Upper lobe of left lung (tissue), 6 donors: ENCODE results near the gene DNAAF3. TPM values are rescaled to one million over a fixed set of nuclear protein-coding genes. Genes with fewer than 3 reads are reported as not detected.
A peak's percentile ranks its signal among the peaks of the same experiment; 100 is the strongest.

Source experiments
- ATAC-seq, 2 donors: fragments of 200-7000 bp; cut with Tn5 transposase; one replicate each; pipeline ENCODE4 v1.9.1; 2022; ENCODE audit warnings: mild to moderate bottlenecking in 2 of 2, moderate library complexity in 2 of 2; ENCODE audit not compliant: low FRiP score in 2 of 2
- DNase-seq, 2 donors: peaks; one replicate each; pipeline ENCODE4 v3.0.0-alpha.2; 2019 to 2020
- H3K27ac ChIP-seq, 4 donors: fragments of 200-600 bp; sonication (generic); one replicate each; pipeline ENCODE4 v1.5.1; 2016 to 2019
- H3K27me3 ChIP-seq, 4 donors: fragments of 200-600 bp; sonication (generic); one replicate each; pipeline ENCODE4 v1.5.1; 2017 to 2019
- H3K36me3 ChIP-seq, 4 donors: fragments of 200-600 bp; sonication (generic); one replicate each; pipeline ENCODE4 v1.5.1; 2016 to 2019
- H3K4me1 ChIP-seq, 4 donors: fragments of 200-600 bp; sonication (generic); one replicate each; pipeline ENCODE4 v1.5.1; 2018 to 2019
- H3K4me3 ChIP-seq, 4 donors: fragments of 200-600 bp; sonication (generic); one replicate each; pipeline ENCODE4 v1.5.1; 2017 to 2019; ENCODE audit warnings: mild to moderate bottlenecking in 2 of 4, moderate library complexity in 1 of 4
- H3K9me3 ChIP-seq, 4 donors: fragments of 200-600 bp; sonication (generic); one replicate each; pipeline ENCODE4 v1.5.1; 2018 to 2019
- CTCF ChIP-seq, 6 experiments: fragments of 450-650 bp in 4 of 6; fragments of 200-600 bp in 2 of 6; sonication (generic) in 2 of 6; IDR thresholded peaks; one replicate each; pipeline ENCODE4 v1.5.1; 2016 to 2019; ENCODE audit warnings: antibody characterized with exemption in 6 of 6
- EP300 ChIP-seq, 4 donors: sonication (generic); formaldehyde crosslinking; IDR thresholded peaks; one replicate each; pipeline ENCODE4 v1.5.1; 2017; ENCODE audit warnings: antibody characterized with exemption in 4 of 4, control low read depth in 2 of 4
- POLR2A ChIP-seq, 4 donors: fragments of 450-650 bp; IDR thresholded peaks; one replicate each; pipeline ENCODE4 v1.5.1; 2016 to 2017; ENCODE audit warnings: antibody characterized with exemption in 4 of 4, mild to moderate bottlenecking in 2 of 4
- POLR2AphosphoS5 ChIP-seq, 2 donors: sonication (generic); formaldehyde crosslinking; IDR thresholded peaks; one replicate each; pipeline ENCODE4 v1.5.1; 2017; ENCODE audit warnings: antibody characterized with exemption in 2 of 2
- WGBS, 2 donors: methylation state at CpG; one replicate each; pipeline ENCODE4 v1.1.5; 2017 to 2018; 5-methylcytosine and 5-hydroxymethylcytosine counted together
- total RNA-seq, 6 donors: library from RNA; depleted of rRNA in 4 of 6; stranded (reverse); fragments of >200 nt in 4 of 6; gene quantifications; one replicate each; pipeline versions ENCODE4 v1.1.0 to v1.2.1, GENCODE V29; 2016 to 2021
- donor health status: DM: no; HTN: no; CAD: no; lungs with moderate emphysema.
- donor health status: DM: no; HTN: yes; CAD: no; lungs with severe emphysema.

The DNAAF3 gene
- total RNA-seq, 6 donors from 2014 or later = 4.2 to 27.4 (median 18.3) TPM

GRCh38 chr19:55165952-55166529 is 372 bp downstream of the DNAAF3 start:
- H3K9me3 ChIP-seq = no peaks in the 10 kb centered on the region
- H3K27me3 ChIP-seq = peaks cover 0 to 44% (median 18%) of the 10 kb centered on the region in 4 donors
- 3 to 7% methylated on average over 16 to 30 of the region's 34 CpGs for WGBS, 2 donors
- TF ChIP-seq CTCF (IDR thresholded peaks at IDR 0.05) (peak in 2 of 6 experiments; percentile 15 to 47), POLR2AphosphoS5 (IDR thresholded peaks at IDR 0.05) (no peak), POLR2A (IDR thresholded peaks at IDR 0.05) (no peak)
- H3K4me3 ChIP-seq = peak overlapping the region; percentile 29 to 60 (median 49)
- DNase-seq = peak; percentile 66 to 86
- peaks cover 4 to 21% (median 9%) of the 10 kb centered on the region in 4 donors for H3K4me1 ChIP-seq
- no peak overlapping the region for H3K27ac ChIP-seq
- ATAC-seq = peak; percentile 56 to 92
- H3K36me3 ChIP-seq = no peaks in the 10 kb centered on the region

- ATAC-seq (no peak), DNase-seq (peak in 1 of 2 donors; percentile 74)
- no peak for TF ChIP-seq CTCF (IDR thresholded peaks at IDR 0.05)
- no peak for TF ChIP-seq POLR2AphosphoS5 (IDR thresholded peaks at IDR 0.05)
- TF ChIP-seq EP300 (IDR thresholded peaks at IDR 0.05) = no peak
- Histone ChIP-seq H3K27me3 (peaks cover 0 to 49% (median 20%) of the 10 kb centered on the region in 4 donors), H3K4me1 (peaks cover 2 to 24% (median 5%) of the 10 kb centered on the region in 4 donors), H3K4me3 (no peak overlapping the region), H3K9me3 (no peaks in the 10 kb centered on the region), H3K36me3 (no peaks in the 10 kb centered on the region), H3K27ac (no peak overlapping the region)
- 32 to 34% methylated on average over 28 to 54 of the region's 61 CpGs for WGBS, 2 donors
These were observed 4.7 kb downstream of the DNAAF3 start for GRCh38 chr19:55161571-55162322.

- no peaks in the 10 kb centered on the region for H3K9me3 ChIP-seq
- no peak for TF ChIP-seq CTCF (IDR thresholded peaks at IDR 0.05)
- H3K27ac ChIP-seq = no peak overlapping the region
- DNase-seq (no peak), ATAC-seq (no peak)
- peaks cover 0 to 49% (median 21%) of the 10 kb centered on the region in 4 donors for H3K27me3 ChIP-seq
- peaks cover 4 to 24% (median 7%) of the 10 kb centered on the region in 4 donors for H3K4me1 ChIP-seq
- WGBS, 2 donors = 11% methylated on average over 31 of the region's 32 CpGs; no CpG with 5 or more reads in 1 of the 2 donors
- no peak overlapping the region for H3K4me3 ChIP-seq
- H3K36me3 ChIP-seq = no peaks in the 10 kb centered on the region
These were observed 5.4 kb downstream of the DNAAF3 start for GRCh38 chr19:55160986-55161365.

- no peak overlapping the region for H3K27ac ChIP-seq
- H3K9me3 ChIP-seq = no peaks in the 10 kb centered on the region
- 4 to 12% methylated on average over 6 to 32 of the region's 33 CpGs for WGBS, 2 donors
- H3K36me3 ChIP-seq = no peaks in the 10 kb centered on the region
- DNase-seq = peak; percentile 89 to 97
- peak; percentile 89 to 92 for ATAC-seq
- H3K4me1 ChIP-seq = peaks cover 3 to 22% (median 7%) of the 10 kb centered on the region in 4 donors
- TF ChIP-seq EP300 (IDR thresholded peaks at IDR 0.05) (no peak), CTCF (IDR thresholded peaks at IDR 0.05) (peak; percentile 72 to 92 (median 84)), POLR2AphosphoS5 (IDR thresholded peaks at IDR 0.05) (no peak), POLR2A (IDR thresholded peaks at IDR 0.05) (no peak)
- H3K27me3 ChIP-seq = peaks cover 0 to 45% (median 20%) of the 10 kb centered on the region in 4 donors
- H3K4me3 ChIP-seq = no peak overlapping the region
These were observed 6.1 kb downstream of the DNAAF3 start for GRCh38 chr19:55160128-55160985.
